Peyer's patch (tissue), 4 donors: ENCODE results near the gene TBC1D7. TPM values are rescaled to one million over a fixed set of nuclear protein-coding genes. Genes with fewer than 3 reads are reported as not detected.

Source experiments
- DNase-seq, 3 donors: peaks; one replicate each; pipeline ENCODE4 v3.0.0-alpha.2; 2017 to 2019
- H3K27ac ChIP-seq, 4 donors: fragments of 200-600 bp; sonication (generic); one replicate each; pipeline ENCODE4 v1.5.1; 2016 to 2019
- H3K27me3 ChIP-seq, 2 donors: fragments of 200-600 bp; sonication (generic); one replicate each; pipeline ENCODE4 v1.5.1; 2019
- H3K36me3 ChIP-seq, 3 donors: fragments of 200-600 bp; sonication (generic); one replicate each; pipeline ENCODE4 v1.5.1; 2016 to 2019
- H3K4me1 ChIP-seq, 4 donors: fragments of 200-600 bp; sonication (generic); one replicate each; pipeline ENCODE4 v1.5.1; 2016 to 2019
- H3K4me3 ChIP-seq, 4 donors: fragments of 200-600 bp; sonication (generic); 1 replicate in 3 of 4; 2 replicates in 1 of 4; pipeline ENCODE4 v1.5.1; 2016 to 2019; ENCODE audit warnings: mild to moderate bottlenecking in 1 of 4
- H3K9me3 ChIP-seq, 4 donors: fragments of 200-600 bp; sonication (generic); one replicate each; pipeline ENCODE4 v1.5.1; 2016 to 2019; ENCODE audit warnings: mild to moderate bottlenecking in 1 of 4
- POLR2A ChIP-seq, 2 donors: fragments of 450-650 bp; IDR thresholded peaks; one replicate each; pipeline ENCODE4 v1.5.1; 2017; ENCODE audit warnings: antibody characterized with exemption in 2 of 2, mild to moderate bottlenecking in 2 of 2, moderate library complexity in 2 of 2
- total RNA-seq, 4 donors: library from RNA; depleted of rRNA; stranded (reverse); fragments of >200 nt; gene quantifications; one replicate each; pipeline ENCODE4 v1.1.0, GENCODE V29; 2016
- TF ChIP-seq, protein P1 (sequence below), 6 experiments: fragments of 450-650 bp in 4 of 6; fragments of 200-600 bp in 2 of 6; sonication (generic) in 1 of 6; IDR thresholded peaks; one replicate each; pipeline ENCODE4 v1.5.1; 2017 to 2019; ENCODE audit warnings: antibody characterized with exemption in 6 of 6, mild to moderate bottlenecking in 3 of 6, moderate library complexity in 1 of 6

Gene TBC1D7
- total RNA-seq, 4 donors from 2014 or later, result 13.3 to 18.6 (median 16.9) TPM

DNA sequence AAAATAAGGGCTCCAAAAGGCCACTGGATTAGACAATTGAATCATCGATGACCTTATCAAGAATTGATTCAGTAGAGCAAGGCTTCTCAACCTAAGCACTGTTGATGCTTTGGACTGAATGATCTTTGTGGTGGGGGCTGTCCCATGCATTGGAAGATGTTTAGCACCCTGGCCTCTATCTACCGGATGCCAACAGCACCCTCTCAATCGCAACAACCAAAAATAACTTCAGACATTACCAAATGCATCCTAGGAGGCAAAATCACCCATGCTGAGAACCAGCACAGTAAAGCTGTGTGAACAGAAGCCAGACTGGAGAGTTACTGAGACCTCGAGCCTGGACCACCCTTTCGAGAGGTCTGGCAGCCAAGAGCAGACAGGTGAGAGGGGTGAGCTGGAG is 67.5 kb downstream of the TBC1D7 start:
- Histone ChIP-seq H3K27me3 (no peaks in the 10 kb centered on the region), H3K36me3 (no peaks in the 10 kb centered on the region), H3K4me1 (peaks cover 0 to 16% (median 0%) of the 10 kb centered on the region in 4 donors), H3K4me3 (no peak overlapping the region), H3K9me3 (no peaks in the 10 kb centered on the region), H3K27ac (peak overlapping the region in 2 of 4 donors; percentile 5 to 74)
- no peak for TF ChIP-seq POLR2A (IDR thresholded peaks at IDR 0.05)
- TF ChIP-seq, protein P1, sequence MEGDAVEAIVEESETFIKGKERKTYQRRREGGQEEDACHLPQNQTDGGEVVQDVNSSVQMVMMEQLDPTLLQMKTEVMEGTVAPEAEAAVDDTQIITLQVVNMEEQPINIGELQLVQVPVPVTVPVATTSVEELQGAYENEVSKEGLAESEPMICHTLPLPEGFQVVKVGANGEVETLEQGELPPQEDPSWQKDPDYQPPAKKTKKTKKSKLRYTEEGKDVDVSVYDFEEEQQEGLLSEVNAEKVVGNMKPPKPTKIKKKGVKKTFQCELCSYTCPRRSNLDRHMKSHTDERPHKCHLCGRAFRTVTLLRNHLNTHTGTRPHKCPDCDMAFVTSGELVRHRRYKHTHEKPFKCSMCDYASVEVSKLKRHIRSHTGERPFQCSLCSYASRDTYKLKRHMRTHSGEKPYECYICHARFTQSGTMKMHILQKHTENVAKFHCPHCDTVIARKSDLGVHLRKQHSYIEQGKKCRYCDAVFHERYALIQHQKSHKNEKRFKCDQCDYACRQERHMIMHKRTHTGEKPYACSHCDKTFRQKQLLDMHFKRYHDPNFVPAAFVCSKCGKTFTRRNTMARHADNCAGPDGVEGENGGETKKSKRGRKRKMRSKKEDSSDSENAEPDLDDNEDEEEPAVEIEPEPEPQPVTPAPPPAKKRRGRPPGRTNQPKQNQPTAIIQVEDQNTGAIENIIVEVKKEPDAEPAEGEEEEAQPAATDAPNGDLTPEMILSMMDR (IDR thresholded peaks at IDR 0.05), result no peak
- no peak for DNase-seq

DNA sequence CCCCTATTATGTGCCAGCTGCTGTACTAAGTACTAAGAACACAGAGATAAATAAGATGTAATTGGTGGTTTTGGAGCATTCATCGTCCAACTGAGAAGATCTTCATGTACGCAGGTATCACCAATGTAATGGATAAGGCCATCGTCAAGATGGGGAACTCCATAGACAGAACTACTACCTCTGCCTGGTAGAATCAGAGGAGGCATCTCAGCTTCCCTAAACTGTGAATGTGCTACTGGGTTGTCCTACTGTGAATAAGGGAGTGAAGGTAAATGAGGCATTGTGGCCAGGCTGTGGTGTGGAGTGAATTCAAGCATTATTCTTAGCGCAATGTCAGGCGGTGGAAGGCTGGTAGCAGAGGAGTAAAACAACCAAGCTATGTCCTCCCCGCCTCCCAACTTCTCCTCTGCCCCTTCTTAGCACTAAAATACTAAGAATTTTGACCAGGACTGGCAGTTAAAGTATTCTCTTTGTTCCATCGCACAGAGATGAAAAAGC is 68.2 kb downstream of the TBC1D7 start:
- TF ChIP-seq, protein P1 (IDR thresholded peaks at IDR 0.05), result no peak
- no peak for TF ChIP-seq POLR2A (IDR thresholded peaks at IDR 0.05)
- H3K9me3 ChIP-seq, result peaks cover 0 to 4% (median 0%) of the 10 kb centered on the region in 4 donors
- peak overlapping the region in 1 of 4 donors; percentile 74 for H3K27ac ChIP-seq
- DNase-seq, result no peak
- no peaks in the 10 kb centered on the region for H3K27me3 ChIP-seq
- peaks cover 0 to 16% (median 0%) of the 10 kb centered on the region in 4 donors for H3K4me1 ChIP-seq
- H3K4me3 ChIP-seq, result no peak overlapping the region
- no peaks in the 10 kb centered on the region for H3K36me3 ChIP-seq

DNA sequence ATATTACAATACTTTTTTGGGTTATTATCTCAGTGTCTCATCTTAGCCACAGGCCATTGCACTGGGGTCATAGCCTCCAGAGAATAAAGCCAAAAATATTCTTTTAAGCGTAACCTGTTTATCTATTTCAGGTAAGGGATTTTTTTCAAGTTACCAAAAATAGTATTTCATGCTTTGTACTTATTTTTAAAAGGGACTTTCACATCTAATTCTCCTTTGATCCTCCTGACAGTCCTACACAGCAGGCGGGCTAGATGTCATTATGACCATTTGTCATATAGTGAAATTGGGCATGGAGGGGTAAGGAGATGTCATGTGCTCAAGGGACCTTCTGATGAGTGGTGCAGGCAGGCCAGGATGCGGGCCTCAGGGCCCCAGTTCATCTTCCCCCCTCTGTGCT is 68.9 kb downstream of the TBC1D7 start:
- H3K27me3 ChIP-seq, result no peaks in the 10 kb centered on the region
- TF ChIP-seq POLR2A (IDR thresholded peaks at IDR 0.05), result no peak
- TF ChIP-seq, protein P1 (IDR thresholded peaks at IDR 0.05), result no peak
- no peaks in the 10 kb centered on the region for H3K36me3 ChIP-seq

DNA sequence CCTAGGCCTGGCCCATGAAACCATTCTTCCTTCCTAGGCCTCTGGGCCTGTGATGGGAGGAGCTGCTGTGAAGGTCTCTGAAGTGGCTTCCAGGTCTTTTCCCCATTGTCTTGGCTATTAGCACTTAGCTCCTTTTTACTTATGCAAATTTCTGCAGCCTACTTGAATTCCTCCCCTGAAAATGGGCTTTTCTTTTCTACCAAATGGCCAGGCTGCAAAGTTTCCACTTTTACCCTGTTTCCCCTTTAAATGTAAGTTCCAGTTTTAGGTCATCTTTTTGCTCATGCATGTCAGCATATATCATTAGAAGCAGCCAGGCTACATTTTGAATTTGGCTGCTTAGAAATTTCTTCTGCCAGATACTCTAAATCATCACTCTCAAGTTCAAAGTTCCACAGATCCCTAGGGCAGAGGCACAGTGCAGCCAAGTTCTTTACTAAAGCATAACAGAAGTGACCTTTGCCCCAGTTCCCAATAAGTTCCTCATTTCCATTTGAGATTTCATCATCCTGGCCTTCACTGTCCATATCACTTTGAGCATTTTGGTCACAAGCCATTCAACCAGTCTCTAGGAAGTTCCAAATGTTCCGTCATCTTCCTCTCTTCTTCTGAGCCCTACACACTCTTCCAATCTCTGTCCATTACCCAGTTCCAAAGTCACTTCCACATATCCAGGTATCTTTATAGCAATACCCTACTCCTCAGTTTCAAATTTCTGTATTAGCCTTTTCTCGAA is 71.9 kb downstream of the TBC1D7 start:
- H3K9me3 ChIP-seq, result peaks cover 0 to 4% (median 0%) of the 10 kb centered on the region in 4 donors
- no peaks in the 10 kb centered on the region for H3K27me3 ChIP-seq
- no peak overlapping the region for H3K27ac ChIP-seq
- no peaks in the 10 kb centered on the region for H3K36me3 ChIP-seq
- DNase-seq, result no peak
- peaks cover 0 to 12% (median 0%) of the 10 kb centered on the region in 4 donors for H3K4me1 ChIP-seq
- no peak overlapping the region for H3K4me3 ChIP-seq
- TF ChIP-seq, protein P1 (IDR thresholded peaks at IDR 0.05), result no peak
- TF ChIP-seq POLR2A (IDR thresholded peaks at IDR 0.05), result no peak

More for the DNA sequence above, 68.9 kb downstream of the TBC1D7 start:
- no peak for DNase-seq
- H3K4me1 ChIP-seq, result peaks cover 0 to 16% (median 0%) of the 10 kb centered on the region in 4 donors
- no peak overlapping the region for H3K27ac ChIP-seq
- no peak overlapping the region for H3K4me3 ChIP-seq
- peaks cover 0 to 4% (median 0%) of the 10 kb centered on the region in 4 donors for H3K9me3 ChIP-seq

Other genes starting within 250 kb of the TBC1D7 start
- gene GFOD1, start 159.1 kb upstream of the TBC1D7 start, total RNA-seq, result 10 to 100 TPM; 10.7 to 24.2 (median 17.6) TPM
- gene SIRT5, start 246.1 kb upstream of the TBC1D7 start, total RNA-seq, result 10 to 100 TPM in 3 of 4 donors, 1 to 10 TPM in 1; 6.8 to 22.1 (median 18.1) TPM